Panc1 (cell line): ENCODE measurements around the gene SGMS1. TPM values are rescaled to one million over a fixed set of nuclear protein-coding genes. Genes with fewer than 3 reads are reported as not detected.

Source experiments
- ATAC-seq: fragments of 200-7000 bp; cut with Tn5 transposase; 2 replicates; pipeline ENCODE4 v1.9.1; 2020; ENCODE audit warnings: mild to moderate bottlenecking, moderate library complexity
- BruUV-seq: library from RNA; stranded (reverse); fragments of 400-500 nt; replicated peaks from 2 replicates; lab custom pipeline; 2021; lab: Mats Ljungman, UMichigan
- CTCF ChIA-PET: fragments of 300-600 bp; sonication (Branson Sonifier 250); formaldehyde crosslinking; loops from one replicate; lab custom pipeline; 2022; ENCODE audit warnings: antibody characterized with exemption; lab: Charles Lee
- POLR2A ChIA-PET: fragments of 300-600 bp; sonication (Branson Sonifier 250); formaldehyde crosslinking; loops from one replicate; lab custom pipeline; 2022; ENCODE audit warnings: antibody characterized with exemption; lab: Charles Lee
- DNase-seq: peaks from one replicate; pipeline ENCODE4 v3.0.0-alpha.2; 2010; ENCODE audit warnings: low read depth, low spot score
- H3K27ac ChIP-seq: 2 replicates; pipeline ENCODE4 v1.5.1; 2011; ENCODE audit warnings: mild to moderate bottlenecking, low read length, inconsistent platforms
- H3K27me3 ChIP-seq: fragments of 200-500 bp; sonication (Bioruptor generic); 2 replicates; pipeline ENCODE4 v1.6.0; 2014; ENCODE audit warnings: low read length, inconsistent platforms; ENCODE audit not compliant: control insufficient read depth, insufficient read depth
- H3K36me3 ChIP-seq: fragments of 200-500 bp; sonication (Bioruptor generic); 2 replicates; pipeline ENCODE4 v1.5.1; 2014; ENCODE audit warnings: inconsistent platforms, mild to moderate bottlenecking, low read length, moderate library complexity; ENCODE audit not compliant: control insufficient read depth, insufficient read depth
- H3K4me1 ChIP-seq: 2 replicates; pipeline ENCODE4 v1.5.1; 2011; ENCODE audit warnings: inconsistent platforms, mild to moderate bottlenecking, low read length, moderate library complexity; ENCODE audit not compliant: control insufficient read depth, insufficient read depth
- H3K4me3 ChIP-seq, 2 experiments: 2 replicates each; pipeline ENCODE4 v1.5.1; 2011 to 2012; ENCODE audit warnings: low read depth in 2 of 2, low read length in 2 of 2, mild to moderate bottlenecking in 2 of 2, inconsistent platforms in 1 of 2, moderate library complexity in 1 of 2
- H3K9me3 ChIP-seq: fragments of 200-500 bp; sonication (Bioruptor generic); 2 replicates; pipeline ENCODE4 v1.5.1; 2014; ENCODE audit warnings: low read depth, mild to moderate bottlenecking, inconsistent platforms, low read length, moderate library complexity; ENCODE audit not compliant: control insufficient read depth, insufficient read depth
- CTCF ChIP-seq: fragments of 450-650 bp; IDR thresholded peaks from 2 replicates; pipeline ENCODE4 v1.5.1; 2017; ENCODE audit warnings: mild to moderate bottlenecking
- POLR2AphosphoS5 ChIP-seq: IDR thresholded peaks from 2 replicates; pipeline ENCODE4 v1.6.1; 2012; ENCODE audit warnings: mild to moderate bottlenecking, low read depth, low read length, moderate library complexity
- REST ChIP-seq, 2 experiments: IDR thresholded peaks; 2 replicates each; pipeline ENCODE4 v1.6.1; 2011 to 2012; ENCODE audit warnings: low read depth in 2 of 2, control low read depth in 1 of 2, low read length in 1 of 2, mild to moderate bottlenecking in 1 of 2, moderate library complexity in 1 of 2; ENCODE audit not compliant: insufficient read depth in 1 of 2
- SIN3A ChIP-seq: IDR thresholded peaks from 2 replicates; pipeline ENCODE4 v1.6.1; 2012; ENCODE audit warnings: low read depth, mild to moderate bottlenecking, low read length, moderate library complexity, borderline replicate concordance; ENCODE audit not compliant: insufficient read depth
- TCF7L2 ChIP-seq: IDR thresholded peaks from 2 replicates; pipeline ENCODE4 v1.6.1; 2011; ENCODE audit warnings: mild to moderate bottlenecking, low read depth, low read length, inconsistent platforms
- in situ Hi-C: cut with HindIII; loops from 2 replicates; pipeline ENCODE4 v1.10.0; 2016; ENCODE audit warnings: low sequenced_read_pairs, low pct_unique_long_range_greater_than_20kb
- intact Hi-C: fragments of 100-400 bp; cut with micrococcal nuclease; formaldehyde crosslinking; loops from one replicate; pipeline ENCODE4 v1.10.0; 2022; ENCODE audit not compliant: unreplicated experiment
- total RNA-seq: library from RNA; stranded (reverse); gene quantifications from one replicate; pipeline ENCODE4 v1.2.1, GENCODE V29; 2021; ENCODE audit not compliant: unreplicated experiment

The SGMS1 gene
- total RNA-seq, 1 experiment from 2014 or later = 22.0 TPM

- Histone ChIP-seq H3K27me3 (no peaks in the 10 kb centered on the region), H3K4me1 (no peaks in the 10 kb centered on the region), H3K9me3 (no peaks in the 10 kb centered on the region), H3K4me3 (no peak overlapping the region), H3K36me3 (no peaks in the 10 kb centered on the region), H3K27ac (no peak overlapping the region)
- ATAC-seq (no peak), DNase-seq (no peak)
- in situ Hi-C loops = no loop called here
- no peak for TF ChIP-seq CTCF
- TF ChIP-seq TCF7L2 = no peak
- no peak for TF ChIP-seq SIN3A
- no peak for TF ChIP-seq REST (IDR thresholded peaks at IDR 0.05; ENCODE audit: insufficient read depth in 1 of 2, low read depth in 2 of 2, low read length in 1 of 2)
- TF ChIP-seq POLR2AphosphoS5 = no peak
- no TSS peak for BruUV-seq
- intact Hi-C loops = no loop called here
- ChIA-PET POLR2A (no interaction called here), CTCF (interaction anchor here (0.6 kb wide), 1 partner anchor 1705 kb away, joined by 11 read pairs; no protein-coding TSS in a partner anchor)
Measured at GRCh38 chr10:50501924-50502452, 121.8 kb downstream of the SGMS1 start.

GRCh38 chr10:50501478-50501877 lies 122.3 kb downstream of the SGMS1 start:
- CTCF ChIA-PET = no interaction called here
- no peak for TF ChIP-seq TCF7L2
- TF ChIP-seq REST (IDR thresholded peaks at IDR 0.05; ENCODE audit: insufficient read depth in 1 of 2, low read depth in 2 of 2, low read length in 1 of 2) = no peak
- TF ChIP-seq SIN3A = no peak
- no peak for TF ChIP-seq POLR2AphosphoS5
- no peak for TF ChIP-seq CTCF
- BruUV-seq = no TSS peak
- no peak for ATAC-seq
- POLR2A ChIA-PET = no interaction called here
- no peaks in the 10 kb centered on the region for H3K27me3 ChIP-seq
- no peaks in the 10 kb centered on the region for H3K9me3 ChIP-seq
- no peaks in the 10 kb centered on the region for H3K36me3 ChIP-seq
- in situ Hi-C loops (no loop called here), intact Hi-C loops (no loop called here)
- H3K4me1 ChIP-seq = no peaks in the 10 kb centered on the region
- no peak for DNase-seq
- H3K4me3 ChIP-seq = no peak overlapping the region
- no peak overlapping the region for H3K27ac ChIP-seq
